Upper lobe of left lung (tissue), 6 donors: ENCODE measurements around the gene STIM1. TPM values are rescaled to one million over a fixed set of nuclear protein-coding genes. Genes with fewer than 3 reads are reported as not detected.
A peak's percentile ranks its signal among the peaks of the same experiment; 100 is the strongest.

Source experiments
- ATAC-seq, 2 donors: fragments of 200-7000 bp; cut with Tn5 transposase; one replicate each; pipeline ENCODE4 v1.9.1; 2022; ENCODE audit warnings: mild to moderate bottlenecking in 2 of 2, moderate library complexity in 2 of 2; ENCODE audit not compliant: low FRiP score in 2 of 2
- DNase-seq, 2 donors: peaks; one replicate each; pipeline ENCODE4 v3.0.0-alpha.2; 2019 to 2020
- H3K27ac ChIP-seq, 4 donors: fragments of 200-600 bp; sonication (generic); one replicate each; pipeline ENCODE4 v1.5.1; 2016 to 2019
- H3K27me3 ChIP-seq, 4 donors: fragments of 200-600 bp; sonication (generic); one replicate each; pipeline ENCODE4 v1.5.1; 2017 to 2019
- H3K36me3 ChIP-seq, 4 donors: fragments of 200-600 bp; sonication (generic); one replicate each; pipeline ENCODE4 v1.5.1; 2016 to 2019
- H3K4me1 ChIP-seq, 4 donors: fragments of 200-600 bp; sonication (generic); one replicate each; pipeline ENCODE4 v1.5.1; 2018 to 2019
- H3K4me3 ChIP-seq, 4 donors: fragments of 200-600 bp; sonication (generic); one replicate each; pipeline ENCODE4 v1.5.1; 2017 to 2019; ENCODE audit warnings: mild to moderate bottlenecking in 2 of 4, moderate library complexity in 1 of 4
- H3K9me3 ChIP-seq, 4 donors: fragments of 200-600 bp; sonication (generic); one replicate each; pipeline ENCODE4 v1.5.1; 2018 to 2019
- EP300 ChIP-seq, 4 donors: sonication (generic); formaldehyde crosslinking; IDR thresholded peaks; one replicate each; pipeline ENCODE4 v1.5.1; 2017; ENCODE audit warnings: antibody characterized with exemption in 4 of 4, control low read depth in 2 of 4
- POLR2A ChIP-seq, 4 donors: fragments of 450-650 bp; IDR thresholded peaks; one replicate each; pipeline ENCODE4 v1.5.1; 2016 to 2017; ENCODE audit warnings: antibody characterized with exemption in 4 of 4, mild to moderate bottlenecking in 2 of 4
- POLR2AphosphoS5 ChIP-seq, 2 donors: sonication (generic); formaldehyde crosslinking; IDR thresholded peaks; one replicate each; pipeline ENCODE4 v1.5.1; 2017; ENCODE audit warnings: antibody characterized with exemption in 2 of 2
- WGBS, 2 donors: methylation state at CpG; one replicate each; pipeline ENCODE4 v1.1.5; 2017 to 2018; 5-methylcytosine and 5-hydroxymethylcytosine counted together
- total RNA-seq, 6 donors: library from RNA; depleted of rRNA in 4 of 6; stranded (reverse); fragments of >200 nt in 4 of 6; gene quantifications; one replicate each; pipeline versions ENCODE4 v1.1.0 to v1.2.1, GENCODE V29; 2016 to 2021
- TF ChIP-seq, protein P1 (sequence below), 6 experiments: fragments of 450-650 bp in 4 of 6; fragments of 200-600 bp in 2 of 6; sonication (generic) in 2 of 6; IDR thresholded peaks; one replicate each; pipeline ENCODE4 v1.5.1; 2016 to 2019; ENCODE audit warnings: antibody characterized with exemption in 6 of 6
- donor health status: DM: no; HTN: no; CAD: no; lungs with moderate emphysema.
- donor health status: DM: no; HTN: yes; CAD: no; lungs with severe emphysema.

STIM1 gene
- total RNA-seq, 6 donors from 2014 or later = 39.7 to 81.8 (median 56.5) TPM

DNA sequence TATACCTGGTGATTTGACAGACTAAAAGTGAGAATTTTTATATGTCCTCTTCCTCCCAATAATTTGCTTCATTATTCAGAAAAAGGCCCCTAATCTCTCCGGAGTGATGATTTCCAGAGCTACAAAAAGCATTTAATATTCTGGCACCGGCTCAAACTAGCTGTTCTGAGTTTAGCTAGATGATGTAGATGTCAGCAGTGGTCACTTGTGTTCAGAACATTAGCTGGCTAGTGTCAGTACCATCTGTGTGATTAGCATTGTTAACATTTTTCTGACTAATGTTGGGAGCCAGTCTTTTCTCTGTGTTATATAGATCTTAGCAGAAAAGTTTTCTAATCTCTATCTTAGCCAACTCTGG, 170.5 kb downstream of the STIM1 start:
- Histone ChIP-seq H3K9me3 (no peaks in the 10 kb centered on the region), H3K4me3 (no peak overlapping the region), H3K36me3 (no peaks in the 10 kb centered on the region), H3K27me3 (no peaks in the 10 kb centered on the region), H3K27ac (peak overlapping the region in 2 of 4 donors; percentile 5 to 30), H3K4me1 (peaks cover 6 to 12% (median 10%) of the 10 kb centered on the region in 4 donors)
- ATAC-seq (peak in 1 of 2 donors; percentile 46), DNase-seq (no peak)
- WGBS, 2 donors = 52 to 69% methylated on average over 2 of the region's 2 CpGs
- TF ChIP-seq POLR2A (IDR thresholded peaks at IDR 0.05) = no peak
- TF ChIP-seq, protein P1, sequence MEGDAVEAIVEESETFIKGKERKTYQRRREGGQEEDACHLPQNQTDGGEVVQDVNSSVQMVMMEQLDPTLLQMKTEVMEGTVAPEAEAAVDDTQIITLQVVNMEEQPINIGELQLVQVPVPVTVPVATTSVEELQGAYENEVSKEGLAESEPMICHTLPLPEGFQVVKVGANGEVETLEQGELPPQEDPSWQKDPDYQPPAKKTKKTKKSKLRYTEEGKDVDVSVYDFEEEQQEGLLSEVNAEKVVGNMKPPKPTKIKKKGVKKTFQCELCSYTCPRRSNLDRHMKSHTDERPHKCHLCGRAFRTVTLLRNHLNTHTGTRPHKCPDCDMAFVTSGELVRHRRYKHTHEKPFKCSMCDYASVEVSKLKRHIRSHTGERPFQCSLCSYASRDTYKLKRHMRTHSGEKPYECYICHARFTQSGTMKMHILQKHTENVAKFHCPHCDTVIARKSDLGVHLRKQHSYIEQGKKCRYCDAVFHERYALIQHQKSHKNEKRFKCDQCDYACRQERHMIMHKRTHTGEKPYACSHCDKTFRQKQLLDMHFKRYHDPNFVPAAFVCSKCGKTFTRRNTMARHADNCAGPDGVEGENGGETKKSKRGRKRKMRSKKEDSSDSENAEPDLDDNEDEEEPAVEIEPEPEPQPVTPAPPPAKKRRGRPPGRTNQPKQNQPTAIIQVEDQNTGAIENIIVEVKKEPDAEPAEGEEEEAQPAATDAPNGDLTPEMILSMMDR (IDR thresholded peaks at IDR 0.05) = no peak
- TF ChIP-seq EP300 (IDR thresholded peaks at IDR 0.05) = no peak
- no peak for TF ChIP-seq POLR2AphosphoS5 (IDR thresholded peaks at IDR 0.05)

GRCh38 chr11:4026389-4026788, 170.9 kb downstream of the STIM1 start:
- Histone ChIP-seq H3K27me3 (no peaks in the 10 kb centered on the region), H3K27ac (peak overlapping the region in 2 of 4 donors; percentile 5 to 30), H3K4me1 (peaks cover 6 to 12% (median 10%) of the 10 kb centered on the region in 4 donors), H3K9me3 (no peaks in the 10 kb centered on the region), H3K36me3 (no peaks in the 10 kb centered on the region), H3K4me3 (no peak overlapping the region)
- WGBS, 2 donors = 90 to 97% methylated on average over 1 of the region's 1 CpG
- TF ChIP-seq EP300 (IDR thresholded peaks at IDR 0.05) (no peak), POLR2A (IDR thresholded peaks at IDR 0.05) (no peak)
- DNase-seq (no peak), ATAC-seq (no peak)

DNA sequence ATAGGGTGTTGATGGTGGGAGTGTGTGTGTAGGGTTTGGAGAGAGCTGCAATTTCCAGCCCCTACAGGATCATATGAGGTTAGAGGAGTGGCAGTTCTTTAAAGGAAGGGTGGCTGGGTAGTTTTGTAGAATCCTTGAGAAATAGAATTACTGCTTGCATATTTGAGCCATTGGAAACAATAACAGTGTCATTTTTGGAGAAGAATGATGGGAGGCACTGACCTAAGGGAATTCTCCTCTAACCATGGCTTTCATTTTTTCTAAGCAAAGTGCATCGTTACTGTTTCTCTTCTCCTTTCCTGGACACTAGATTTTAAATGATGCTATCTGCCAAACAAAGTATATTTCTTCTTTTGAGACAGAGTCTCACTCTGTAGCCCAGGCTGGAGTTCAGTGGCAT, 172.3 kb downstream of the STIM1 start:
- Histone ChIP-seq H3K27ac (no peak overlapping the region), H3K9me3 (no peaks in the 10 kb centered on the region), H3K27me3 (no peaks in the 10 kb centered on the region), H3K4me1 (peaks cover 6 to 12% (median 10%) of the 10 kb centered on the region in 4 donors), H3K4me3 (no peak overlapping the region), H3K36me3 (no peaks in the 10 kb centered on the region)
- ATAC-seq (no peak), DNase-seq (no peak)
- WGBS, 2 donors = 56 to 65% methylated on average over 1 of the region's 1 CpG
- TF ChIP-seq, protein P1 (IDR thresholded peaks at IDR 0.05) = no peak
- TF ChIP-seq POLR2AphosphoS5 (IDR thresholded peaks at IDR 0.05) (no peak), EP300 (IDR thresholded peaks at IDR 0.05) (no peak), POLR2A (IDR thresholded peaks at IDR 0.05) (no peak)

DNA sequence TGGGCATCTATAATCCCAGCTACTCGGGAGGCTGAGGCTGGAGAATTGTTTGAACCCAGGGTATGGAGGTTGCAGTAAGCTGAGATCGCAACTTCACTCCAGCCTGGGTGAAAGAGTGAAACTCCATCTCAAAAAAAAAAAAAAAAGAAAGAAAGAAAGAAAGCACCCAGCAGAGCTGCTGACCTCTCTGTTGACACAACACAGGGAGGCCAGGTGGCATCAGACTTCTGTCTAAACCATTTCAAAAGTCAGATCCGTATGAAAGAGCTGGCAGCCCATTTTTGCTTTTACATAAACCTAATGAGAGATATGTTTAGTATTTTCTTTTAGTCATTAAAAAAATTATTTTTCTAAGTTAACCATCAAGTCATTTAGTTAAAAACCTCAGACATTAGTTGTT, 174.7 kb downstream of the STIM1 start:
- Histone ChIP-seq H3K4me1 (peaks cover 5 to 12% (median 6%) of the 10 kb centered on the region in 4 donors), H3K36me3 (no peaks in the 10 kb centered on the region), H3K4me3 (no peak overlapping the region), H3K27me3 (no peaks in the 10 kb centered on the region), H3K9me3 (no peaks in the 10 kb centered on the region), H3K27ac (no peak overlapping the region)
- no peak for TF ChIP-seq POLR2AphosphoS5 (IDR thresholded peaks at IDR 0.05)
- no peak for TF ChIP-seq POLR2A (IDR thresholded peaks at IDR 0.05)
- TF ChIP-seq, protein P1 (IDR thresholded peaks at IDR 0.05) = no peak
- no peak for TF ChIP-seq EP300 (IDR thresholded peaks at IDR 0.05)
- ATAC-seq = no peak
- 89 to 94% methylated on average over 3 of the region's 3 CpGs for WGBS, 2 donors
- DNase-seq = no peak

GRCh38 chr11:4032097-4032496, 176.6 kb downstream of the STIM1 start:
- peaks cover 0 to 6% (median 4%) of the 10 kb centered on the region in 4 donors for H3K4me1 ChIP-seq
- no peak overlapping the region for H3K27ac ChIP-seq
- no peak for DNase-seq
- ATAC-seq = no peak
- TF ChIP-seq EP300 (IDR thresholded peaks at IDR 0.05) (no peak), POLR2AphosphoS5 (IDR thresholded peaks at IDR 0.05) (no peak), POLR2A (IDR thresholded peaks at IDR 0.05) (no peak)
- TF ChIP-seq, protein P1 (IDR thresholded peaks at IDR 0.05) = no peak
- no peaks in the 10 kb centered on the region for H3K9me3 ChIP-seq
- H3K36me3 ChIP-seq = no peaks in the 10 kb centered on the region
- no peaks in the 10 kb centered on the region for H3K27me3 ChIP-seq
- 42 to 47% methylated on average over 2 of the region's 2 CpGs for WGBS, 2 donors
- no peak overlapping the region for H3K4me3 ChIP-seq
